ENCODE results near the gene PKP4.

DNA sequence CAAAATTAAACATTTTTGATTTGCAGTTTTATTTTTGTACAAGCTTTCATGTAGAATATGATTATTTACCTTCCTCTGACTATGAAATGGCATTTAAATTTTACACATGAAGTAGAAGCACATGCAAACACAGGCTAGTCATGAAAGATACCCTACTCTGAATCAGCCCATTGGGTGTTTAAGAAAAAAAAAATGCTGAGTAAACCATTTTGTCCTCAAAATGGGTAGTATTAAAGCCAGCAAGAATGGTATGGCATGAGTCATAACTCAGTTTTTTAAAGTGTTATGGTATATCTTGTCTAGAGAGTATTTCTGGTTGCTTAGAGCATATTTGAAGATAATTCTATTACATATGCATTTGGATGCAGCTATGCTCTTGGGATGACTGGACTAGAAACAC, 55.0 kb downstream of the PKP4 start:
- TF ChIP-seq, protein P1, sequence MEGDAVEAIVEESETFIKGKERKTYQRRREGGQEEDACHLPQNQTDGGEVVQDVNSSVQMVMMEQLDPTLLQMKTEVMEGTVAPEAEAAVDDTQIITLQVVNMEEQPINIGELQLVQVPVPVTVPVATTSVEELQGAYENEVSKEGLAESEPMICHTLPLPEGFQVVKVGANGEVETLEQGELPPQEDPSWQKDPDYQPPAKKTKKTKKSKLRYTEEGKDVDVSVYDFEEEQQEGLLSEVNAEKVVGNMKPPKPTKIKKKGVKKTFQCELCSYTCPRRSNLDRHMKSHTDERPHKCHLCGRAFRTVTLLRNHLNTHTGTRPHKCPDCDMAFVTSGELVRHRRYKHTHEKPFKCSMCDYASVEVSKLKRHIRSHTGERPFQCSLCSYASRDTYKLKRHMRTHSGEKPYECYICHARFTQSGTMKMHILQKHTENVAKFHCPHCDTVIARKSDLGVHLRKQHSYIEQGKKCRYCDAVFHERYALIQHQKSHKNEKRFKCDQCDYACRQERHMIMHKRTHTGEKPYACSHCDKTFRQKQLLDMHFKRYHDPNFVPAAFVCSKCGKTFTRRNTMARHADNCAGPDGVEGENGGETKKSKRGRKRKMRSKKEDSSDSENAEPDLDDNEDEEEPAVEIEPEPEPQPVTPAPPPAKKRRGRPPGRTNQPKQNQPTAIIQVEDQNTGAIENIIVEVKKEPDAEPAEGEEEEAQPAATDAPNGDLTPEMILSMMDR (IDR thresholded peaks at IDR 0.05) = no peak
- no peak for TF ChIP-seq POLR2A (IDR thresholded peaks at IDR 0.05)

Data from ovary (tissue), 3 donors.